Lower lobe of right lung (tissue), 2 donors: ENCODE data around the gene GGCT. TPM values are rescaled to one million over a fixed set of nuclear protein-coding genes. Genes with fewer than 3 reads are reported as not detected.
"Not testable (repeated sequence)": the region's sequence is repeated elsewhere in the genome, so short reads cannot be mapped to it uniquely, and the experiment has no call there.

Experiments
- ATAC-seq, 2 donors: fragments of 200-7000 bp; cut with Tn5 transposase; one replicate each; pipeline ENCODE4 v1.9.1; 2020 to 2022; ENCODE audit warnings: mild to moderate bottlenecking in 2 of 2, moderate library complexity in 2 of 2
- DNase-seq: peaks from one replicate; pipeline ENCODE4 v3.0.0-alpha.2; 2020
- H3K27ac ChIP-seq: fragments of 200-600 bp; one replicate; pipeline ENCODE4 v1.8.0; 2022
- H3K27me3 ChIP-seq: fragments of 200-600 bp; one replicate; pipeline ENCODE4 v1.8.0; 2022; ENCODE audit warnings: low read depth
- H3K36me3 ChIP-seq: fragments of 200-600 bp; one replicate; pipeline ENCODE4 v1.8.0; 2022; ENCODE audit warnings: mild to moderate bottlenecking
- H3K4me1 ChIP-seq: fragments of 200-600 bp; one replicate; pipeline ENCODE4 v1.8.0; 2022
- H3K4me3 ChIP-seq: fragments of 200-600 bp; one replicate; pipeline ENCODE4 v1.8.0; 2022; ENCODE audit warnings: mild to moderate bottlenecking
- H3K9me3 ChIP-seq: fragments of 200-600 bp; one replicate; pipeline ENCODE4 v1.8.0; 2022
- intact Hi-C: fragments of 100-400 bp; cut with DNase I; formaldehyde crosslinking; loops from one replicate; pipeline ENCODE4 v1.11.0; 2022
- total RNA-seq: library from RNA; stranded (reverse); fragmentation: NEBNext Ultra II Directional; extraction: Animal tissue kit (Norgen Biotek cat#: 25700); gene quantifications from one replicate; pipeline ENCODE4 v1.2.1, GENCODE V29; 2021
- TF ChIP-seq, protein P1 (sequence below): fragments of 200-600 bp; IDR thresholded peaks from one replicate; pipeline ENCODE4 v1.8.0; 2022; ENCODE audit warnings: antibody characterized with exemption, mild to moderate bottlenecking
- donor health status: DM: no; HTN: yes; CAD: no; lungs with severe emphysema.

GGCT gene
- total RNA-seq, 1 donor from 2014 or later = 28.8 TPM

DNA sequence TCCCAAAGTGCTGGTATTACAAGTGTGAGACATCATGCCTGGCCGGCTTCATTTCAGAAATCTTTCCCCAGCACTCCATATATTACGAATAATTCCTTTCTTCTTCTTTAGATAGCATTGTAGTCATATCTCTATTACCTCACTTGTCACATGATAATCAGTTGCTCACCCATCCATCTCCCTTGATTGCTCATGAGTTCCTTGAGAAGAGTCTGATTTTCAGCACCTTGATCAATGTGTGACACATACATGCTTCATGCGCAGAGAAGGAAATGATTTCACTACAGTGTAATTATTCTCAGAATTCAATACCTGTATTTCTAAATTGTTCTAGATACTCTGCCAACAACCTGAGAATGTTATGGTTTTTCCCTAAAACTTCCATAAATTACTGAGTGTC lies 26.7 kb upstream of the GGCT start:
- intact Hi-C loops = no loop called here

DNA sequence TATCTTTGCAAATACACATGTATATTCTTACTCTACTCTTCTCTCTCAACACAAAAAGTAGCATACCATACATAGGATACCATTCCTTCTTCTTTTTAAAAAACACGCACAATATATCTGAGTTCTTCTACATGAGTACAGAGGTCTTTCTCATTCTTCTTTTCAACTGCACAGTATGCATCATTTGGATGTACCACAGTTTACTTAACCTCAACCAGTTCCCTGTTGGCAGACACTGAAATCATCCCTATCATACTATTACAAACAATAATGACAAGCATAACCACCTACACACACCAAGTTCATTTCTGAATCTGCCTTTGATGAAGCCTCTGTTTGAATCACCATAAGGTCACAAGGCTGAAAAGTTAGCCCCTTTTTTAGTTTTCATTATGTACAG lies 25.7 kb upstream of the GGCT start:
- TF ChIP-seq, protein P1, sequence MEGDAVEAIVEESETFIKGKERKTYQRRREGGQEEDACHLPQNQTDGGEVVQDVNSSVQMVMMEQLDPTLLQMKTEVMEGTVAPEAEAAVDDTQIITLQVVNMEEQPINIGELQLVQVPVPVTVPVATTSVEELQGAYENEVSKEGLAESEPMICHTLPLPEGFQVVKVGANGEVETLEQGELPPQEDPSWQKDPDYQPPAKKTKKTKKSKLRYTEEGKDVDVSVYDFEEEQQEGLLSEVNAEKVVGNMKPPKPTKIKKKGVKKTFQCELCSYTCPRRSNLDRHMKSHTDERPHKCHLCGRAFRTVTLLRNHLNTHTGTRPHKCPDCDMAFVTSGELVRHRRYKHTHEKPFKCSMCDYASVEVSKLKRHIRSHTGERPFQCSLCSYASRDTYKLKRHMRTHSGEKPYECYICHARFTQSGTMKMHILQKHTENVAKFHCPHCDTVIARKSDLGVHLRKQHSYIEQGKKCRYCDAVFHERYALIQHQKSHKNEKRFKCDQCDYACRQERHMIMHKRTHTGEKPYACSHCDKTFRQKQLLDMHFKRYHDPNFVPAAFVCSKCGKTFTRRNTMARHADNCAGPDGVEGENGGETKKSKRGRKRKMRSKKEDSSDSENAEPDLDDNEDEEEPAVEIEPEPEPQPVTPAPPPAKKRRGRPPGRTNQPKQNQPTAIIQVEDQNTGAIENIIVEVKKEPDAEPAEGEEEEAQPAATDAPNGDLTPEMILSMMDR = no peak
- Histone ChIP-seq H3K4me1 (no peaks in the 10 kb centered on the region), H3K27ac (no peak overlapping the region), H3K9me3 (no peaks in the 10 kb centered on the region), H3K36me3 (no peaks in the 10 kb centered on the region), H3K27me3 (no peaks in the 10 kb centered on the region), H3K4me3 (no peak overlapping the region)
- intact Hi-C loops = no loop called here
- ATAC-seq (no peak), DNase-seq (no peak)

More for the DNA sequence above, 26.7 kb upstream of the GGCT start:
- Histone ChIP-seq H3K27me3 (no peaks in the 10 kb centered on the region), H3K9me3 (no peaks in the 10 kb centered on the region), H3K4me1 (no peaks in the 10 kb centered on the region), H3K4me3 (no peak overlapping the region), H3K27ac (no peak overlapping the region), H3K36me3 (peaks cover 6% of the 10 kb centered on the region)
- TF ChIP-seq, protein P1 = no peak
- DNase-seq (no peak), ATAC-seq (no peak)

DNA sequence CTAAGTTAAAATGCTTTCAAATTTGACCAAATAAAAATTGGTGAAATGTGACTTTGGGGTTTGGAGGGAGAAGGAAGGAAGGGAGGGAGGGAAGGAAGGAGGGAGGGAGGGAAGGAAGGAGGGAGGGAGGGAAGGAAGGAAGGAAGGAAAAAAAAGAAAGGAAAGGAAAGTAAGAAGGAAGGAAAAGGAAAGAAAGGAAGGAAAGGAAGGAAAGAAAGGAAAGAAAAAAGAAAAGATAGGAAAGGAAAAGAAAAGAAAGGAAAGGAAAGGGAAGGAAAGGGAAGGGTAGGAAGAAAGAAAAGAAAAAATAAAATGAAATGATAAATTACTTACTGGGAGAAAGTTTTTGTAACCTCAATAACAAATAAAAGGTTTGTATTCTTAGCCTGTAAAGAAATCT lies 24.1 kb upstream of the GGCT start:
- TF ChIP-seq, protein P1 = no peak
- intact Hi-C loops = no loop called here
- no peaks in the 10 kb centered on the region for H3K36me3 ChIP-seq
- H3K4me3 ChIP-seq = no peak overlapping the region
- DNase-seq (no peak), ATAC-seq (no peak)
- no peaks in the 10 kb centered on the region for H3K4me1 ChIP-seq
- no peaks in the 10 kb centered on the region for H3K9me3 ChIP-seq
- H3K27me3 ChIP-seq = no peaks in the 10 kb centered on the region
- H3K27ac ChIP-seq = no peak overlapping the region

DNA sequence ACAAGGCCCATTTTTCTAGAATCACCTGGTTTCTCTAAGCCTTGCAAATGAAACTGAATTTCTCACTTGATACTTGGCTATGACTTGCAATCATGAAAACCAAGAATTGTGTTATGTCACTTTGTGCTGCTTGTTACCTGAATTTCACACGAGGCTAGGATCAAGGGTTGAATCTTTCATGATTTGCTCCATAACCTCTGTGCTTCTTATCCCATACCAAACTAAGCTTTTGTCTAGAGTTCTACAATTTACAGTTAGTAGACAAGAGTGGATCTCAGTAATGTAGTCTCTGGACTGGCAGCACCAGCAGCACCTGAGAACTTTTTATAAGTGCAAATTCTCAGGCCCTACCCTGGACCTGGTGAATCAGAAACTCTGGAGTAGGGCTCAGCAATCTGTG lies 22.7 kb upstream of the GGCT start:
- H3K9me3 ChIP-seq, H3K36me3 ChIP-seq, intact Hi-C loops, H3K27ac ChIP-seq, DNase-seq, H3K27me3 ChIP-seq, ATAC-seq, H3K4me3 ChIP-seq, H3K4me1 ChIP-seq: not testable (repeated sequence)

DNA sequence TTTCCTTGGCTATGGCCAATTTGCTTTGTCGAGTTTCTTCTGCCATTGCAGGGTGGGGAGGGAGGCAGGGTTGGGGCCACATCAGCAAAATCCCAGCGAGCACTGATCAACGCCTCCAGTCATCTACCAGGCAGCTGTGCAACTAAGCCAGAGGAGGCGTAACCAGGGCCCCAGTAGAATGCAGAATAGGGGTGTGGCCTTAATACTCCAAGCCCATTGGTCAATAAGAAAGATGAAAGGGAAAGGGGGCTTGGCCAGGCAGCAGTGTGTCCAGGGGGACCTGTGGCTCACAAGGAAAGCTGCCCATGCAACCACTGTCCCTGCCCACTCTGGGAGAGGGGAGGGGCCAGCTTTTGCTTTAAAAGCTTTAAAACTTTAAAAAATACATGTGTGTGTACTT lies 21.5 kb upstream of the GGCT start:
- ATAC-seq (no peak), DNase-seq (no peak)
- Histone ChIP-seq H3K27ac (no peak overlapping the region), H3K36me3 (no peaks in the 10 kb centered on the region), H3K27me3 (no peaks in the 10 kb centered on the region), H3K9me3 (no peaks in the 10 kb centered on the region), H3K4me3 (no peak overlapping the region), H3K4me1 (no peaks in the 10 kb centered on the region)
- TF ChIP-seq, protein P1 = no peak
- intact Hi-C loops = no loop called here

DNA sequence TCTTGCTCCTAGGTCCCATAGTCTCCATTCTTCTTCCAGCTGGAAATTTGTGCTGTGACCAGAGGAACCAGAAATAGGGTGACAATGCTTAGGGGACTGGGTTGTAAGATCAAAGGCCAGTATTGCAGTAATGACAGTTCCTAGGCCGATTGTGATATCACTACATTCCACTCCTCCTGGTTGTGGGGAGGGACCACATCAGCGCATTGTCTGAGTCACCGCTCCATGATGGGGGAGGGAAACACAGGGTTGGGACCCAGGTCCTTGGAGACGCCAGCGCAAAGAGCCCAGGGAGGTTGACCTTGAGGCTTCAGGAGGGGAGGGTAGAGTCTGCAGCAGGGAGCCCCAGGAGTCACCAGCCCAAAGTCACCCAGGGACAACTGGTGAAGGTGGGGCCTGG lies 20.8 kb upstream of the GGCT start:
- Histone ChIP-seq H3K4me1 (peaks cover 2% of the 10 kb centered on the region), H3K27me3 (no peaks in the 10 kb centered on the region), H3K4me3 (no peak overlapping the region), H3K36me3 (no peaks in the 10 kb centered on the region), H3K27ac (no peak overlapping the region), H3K9me3 (no peaks in the 10 kb centered on the region)
- TF ChIP-seq, protein P1 = no peak
- ATAC-seq (no peak), DNase-seq (no peak)
- intact Hi-C loops = no loop called here
